RCC 7860 (cell line): ENCODE results near the gene OR10C1.
A peak's percentile ranks its signal among the peaks of the same experiment; 100 is the strongest.

Experiments used
- DNase-seq: peaks from one replicate; pipeline ENCODE4 v3.0.0-alpha.2; 2015; ENCODE audit warnings: low spot score
- FAIRE-seq: peaks from 2 replicates; lab custom pipeline; 2012; peaks lifted over from hg19 to GRCh38; lab: Jason Lieb, UNC

The OR10C1 gene

DNA sequence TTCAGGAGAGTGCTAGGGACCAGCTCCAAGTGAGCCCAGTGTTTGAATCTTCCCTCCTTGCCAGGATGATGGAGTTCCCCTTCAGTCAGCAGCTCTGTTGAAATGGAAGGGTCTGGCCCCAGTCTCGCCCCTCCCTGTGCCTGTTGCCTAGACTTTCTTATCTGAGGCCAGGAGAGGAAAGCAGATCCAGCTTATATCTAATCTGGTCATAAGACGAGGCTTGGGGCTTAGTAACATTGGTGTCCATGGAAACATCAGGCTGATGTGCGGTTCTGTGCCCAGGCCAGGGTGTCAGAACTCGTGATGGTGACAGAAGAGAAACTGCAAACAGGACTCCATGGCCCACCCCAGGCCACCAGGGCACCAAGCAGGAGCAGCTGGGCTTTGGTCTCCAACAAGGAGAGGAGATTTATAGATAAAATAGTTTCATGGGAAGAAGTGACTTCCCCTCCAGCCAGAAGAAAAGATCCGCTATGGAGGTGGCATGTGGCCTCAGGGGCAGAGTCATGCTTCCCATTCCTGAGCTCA, 38.9 kb downstream of the OR10C1 start:
- DNase-seq: no peak
- no peak for FAIRE-seq

DNA sequence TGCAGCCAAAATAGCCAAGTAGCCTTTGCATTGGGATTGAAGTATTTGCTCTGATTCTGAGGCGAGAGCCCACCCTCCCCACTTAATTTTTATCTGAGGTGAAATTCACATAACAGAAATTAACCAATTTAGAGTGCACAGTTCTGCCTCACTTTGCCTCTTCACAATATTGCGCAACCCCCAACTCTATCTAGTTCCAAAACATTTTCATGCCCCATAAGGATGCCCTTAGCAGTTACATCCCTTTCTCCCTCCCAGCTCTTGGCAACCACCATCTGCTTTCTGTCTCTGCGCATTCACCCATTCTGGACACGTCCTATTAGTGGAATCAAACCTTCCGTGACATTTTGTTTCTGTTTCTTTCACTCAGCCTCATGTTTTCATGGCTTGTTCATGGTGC, 39.6 kb downstream of the OR10C1 start:
- no peak for FAIRE-seq
- DNase-seq: no peak

DNA sequence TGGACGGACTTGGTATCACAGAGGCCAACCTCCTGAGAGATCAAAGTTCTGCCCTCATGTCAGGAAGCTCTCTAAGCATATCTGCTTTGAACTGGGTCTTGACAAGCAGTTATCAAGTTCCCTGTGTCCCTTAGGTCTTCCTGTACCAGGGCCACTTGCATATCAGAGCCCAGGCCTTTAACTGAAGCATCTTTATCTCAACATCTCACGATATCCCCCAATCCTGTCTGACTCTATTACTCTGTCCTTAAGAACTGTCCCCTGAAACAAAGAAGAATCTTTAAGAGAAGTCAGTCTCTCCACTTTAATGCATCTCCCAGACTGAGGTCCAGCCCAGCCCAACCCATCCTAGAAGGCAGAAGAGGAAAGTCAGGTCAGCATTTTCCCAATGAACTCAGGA, 40.5 kb downstream of the OR10C1 start:
- no peak for DNase-seq
- FAIRE-seq: no peak

DNA sequence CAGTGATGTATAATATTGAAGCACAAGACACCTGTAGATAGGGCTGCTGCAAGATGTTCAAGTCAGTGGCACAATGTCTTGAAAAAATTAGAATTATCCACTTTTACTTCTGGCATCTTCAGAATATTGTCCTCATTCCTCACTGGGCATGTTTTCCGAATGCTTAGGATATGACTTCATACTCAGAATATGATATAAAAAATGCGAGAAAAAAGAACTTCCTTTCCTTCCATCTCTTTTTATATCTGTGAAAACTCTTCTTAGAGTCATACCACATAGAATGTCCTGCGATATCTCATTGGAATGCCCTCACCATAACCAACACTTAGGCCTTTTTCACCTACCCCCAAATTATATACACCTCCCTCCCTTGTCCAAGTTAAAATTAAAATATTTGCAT, 44.1 kb downstream of the OR10C1 start:
- FAIRE-seq: no peak

DNA sequence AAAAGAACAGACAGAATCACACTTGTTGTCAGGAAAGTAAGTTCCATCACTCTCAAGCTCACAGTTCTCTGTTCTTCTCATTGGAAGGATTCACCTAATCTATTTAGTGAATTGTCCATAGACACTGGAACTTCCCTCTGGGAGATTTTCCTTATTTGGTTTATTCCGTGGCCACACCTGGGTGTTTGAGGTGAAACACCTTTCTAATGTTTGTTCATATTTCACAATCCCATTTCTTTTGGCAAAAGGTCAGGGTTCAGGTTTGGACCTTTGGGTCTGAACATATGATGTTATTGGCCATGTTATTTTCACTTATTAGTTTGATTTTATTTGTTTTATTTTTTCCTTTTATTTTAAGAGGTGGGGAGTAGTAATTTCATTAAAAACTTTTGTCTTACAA, 44.6 kb downstream of the OR10C1 start:
- DNase-seq (no peak), FAIRE-seq (no peak)

More for the DNA sequence above, 44.1 kb downstream of the OR10C1 start:
- DNase-seq: no peak

DNA sequence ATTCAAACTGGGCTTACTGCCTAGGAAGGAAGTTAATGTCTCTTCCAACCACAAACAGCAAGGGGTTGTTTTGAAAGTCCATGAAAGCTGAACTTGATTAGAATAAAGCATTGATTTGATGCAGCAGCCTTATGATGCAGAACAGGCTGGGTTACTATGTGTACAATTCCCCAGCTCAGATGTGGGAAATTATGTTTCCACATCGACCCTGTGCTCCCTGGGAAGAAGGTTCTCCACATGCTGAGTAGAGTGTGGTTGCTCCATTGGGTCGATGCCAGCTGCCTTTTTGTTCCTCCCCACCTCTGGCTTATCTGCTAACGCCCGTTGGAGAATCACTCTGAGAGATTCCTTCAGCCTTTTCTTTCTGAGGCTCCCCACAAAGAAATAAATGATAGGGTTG, 47.5 kb downstream of the OR10C1 start:
- FAIRE-seq (no peak), DNase-seq (no peak)

DNA sequence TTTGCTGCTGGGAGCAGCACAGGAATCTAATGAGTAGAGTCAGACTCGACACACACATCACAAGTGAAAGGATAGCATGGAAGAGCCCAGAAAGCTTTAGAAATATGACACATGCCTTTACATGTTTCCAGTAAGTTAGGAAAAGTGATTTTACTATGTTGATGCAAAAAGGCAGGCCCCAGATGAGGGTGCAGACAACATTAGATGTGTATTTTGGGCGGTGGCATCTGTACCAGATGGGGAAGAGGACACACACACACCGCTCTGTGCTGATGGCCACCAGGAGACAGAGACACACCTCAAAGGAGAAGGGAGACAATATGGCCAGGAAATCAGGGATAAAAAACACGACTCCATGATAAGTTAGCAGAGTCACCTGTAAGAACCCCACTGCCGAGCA, 48.0 kb downstream of the OR10C1 start:
- no peak for DNase-seq
- no peak for FAIRE-seq

DNA sequence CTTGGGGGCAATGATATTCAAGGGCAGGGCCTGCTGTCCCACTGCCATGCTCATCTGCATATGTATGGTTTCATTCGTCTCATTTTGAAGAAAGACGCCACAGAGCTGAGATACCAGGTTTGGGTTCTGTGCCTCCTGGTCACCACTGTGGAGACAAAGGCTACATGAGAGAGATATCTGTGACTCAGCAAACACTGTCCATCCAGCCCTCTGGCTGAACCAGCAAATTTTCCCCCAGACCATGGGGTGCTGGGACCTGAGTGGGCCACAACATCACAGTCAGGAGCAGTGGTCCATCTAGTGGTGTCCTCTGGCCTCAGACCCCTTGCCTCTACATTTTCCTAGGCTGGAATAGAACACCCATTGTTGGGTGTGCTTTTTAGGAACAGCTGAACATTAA, 48.6 kb downstream of the OR10C1 start, which contains the start of gene MAS1L:
Gene MAS1L (minus strand): TSS at position 297 of the 400 bp plus-strand sequence. CDS start 54 bp downstream, at position 243.
- no peak for DNase-seq
- no peak for FAIRE-seq

DNA sequence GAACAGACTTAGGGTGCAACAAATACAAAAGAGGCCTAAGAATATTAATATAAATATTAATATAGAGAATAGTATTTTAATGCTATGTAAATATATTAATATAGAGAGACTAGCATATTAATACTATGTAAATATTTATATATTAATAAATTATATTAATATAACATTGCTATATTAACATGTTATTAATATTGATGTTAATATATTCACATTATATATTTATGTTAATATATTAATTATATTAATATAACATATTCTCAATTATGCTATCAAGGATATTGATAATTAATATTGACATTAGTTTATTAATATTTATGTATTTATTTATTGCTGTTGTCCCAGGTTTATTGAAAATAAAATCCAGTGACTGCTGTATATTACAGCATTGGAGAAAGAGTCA, 49.8 kb downstream of the OR10C1 start:
- no peak for DNase-seq

DNA sequence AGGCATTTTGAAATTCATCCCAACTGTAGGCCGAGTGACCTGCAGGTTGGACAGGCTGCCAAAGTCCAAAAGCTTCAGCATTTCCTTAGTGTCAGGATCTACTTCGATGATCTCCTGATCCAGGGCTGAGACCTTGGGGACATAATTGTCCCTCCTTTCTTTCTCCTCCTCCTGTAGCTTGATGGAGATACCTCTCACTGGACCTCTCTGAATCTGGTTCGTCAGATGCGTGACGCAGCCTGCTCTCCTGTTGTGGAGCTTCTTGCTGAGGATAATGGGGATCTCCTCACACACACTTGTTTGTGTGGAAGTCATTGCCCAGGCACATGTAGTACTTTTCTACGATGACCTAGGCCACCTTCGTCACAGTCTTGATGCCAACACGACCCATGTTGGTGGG, 50.2 kb downstream of the OR10C1 start:
- DNase-seq (no peak), FAIRE-seq (no peak)

More for the DNA sequence above, 49.8 kb downstream of the OR10C1 start:
- FAIRE-seq: peak; percentile 65

DNA sequence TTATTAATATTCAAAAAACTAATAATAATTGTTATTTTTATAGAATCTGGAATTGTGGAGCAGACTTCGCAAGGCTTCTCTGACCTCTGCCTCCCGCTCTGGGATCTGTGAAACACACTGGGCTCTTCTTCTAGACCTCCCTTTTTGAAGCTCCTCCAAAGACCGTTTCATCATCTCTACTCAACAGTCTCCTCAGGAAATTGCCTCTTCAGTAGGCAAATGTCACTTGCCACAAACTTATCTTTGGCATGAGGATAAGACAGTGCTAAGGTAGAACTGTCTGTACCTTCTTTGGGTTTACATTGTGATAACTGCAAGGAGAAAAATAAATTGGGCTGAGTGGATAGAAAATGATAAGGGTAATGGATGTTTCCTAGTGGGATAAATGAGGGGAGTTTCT, 50.9 kb downstream of the OR10C1 start:
- no peak for DNase-seq
- FAIRE-seq: no peak

DNA sequence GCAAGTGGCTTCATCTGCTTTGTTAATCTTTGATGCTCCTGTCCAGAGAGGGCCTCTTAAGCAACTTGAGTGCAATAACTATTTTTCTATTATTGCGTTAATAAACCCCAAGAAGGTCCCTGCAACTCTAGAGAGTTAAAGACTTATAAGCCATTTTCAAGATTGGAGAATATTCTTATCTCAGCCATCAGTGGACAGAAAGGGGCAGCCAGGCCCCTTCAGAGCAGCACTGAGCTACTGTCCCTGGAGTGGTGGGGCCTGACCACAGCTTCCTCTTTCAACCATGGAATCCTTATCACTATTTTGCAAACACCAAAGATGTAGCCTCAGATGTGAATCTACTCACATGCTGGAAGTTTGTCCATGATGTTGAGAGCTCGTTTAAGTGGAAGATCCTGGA, 51.4 kb downstream of the OR10C1 start:
- FAIRE-seq (no peak), DNase-seq (no peak)
